ENCODE results near the gene PPFIA1. TPM values are rescaled to one million over a fixed set of nuclear protein-coding genes. Genes with fewer than 3 reads are reported as not detected.
A peak's percentile ranks its signal among the peaks of the same experiment; 100 is the strongest.

The PPFIA1 gene
- 100 to 1,000 TPM in 1 of 4 donors, 10 to 100 TPM in 3; 58.3 to 119 (median 84.7) TPM for total RNA-seq

DNA sequence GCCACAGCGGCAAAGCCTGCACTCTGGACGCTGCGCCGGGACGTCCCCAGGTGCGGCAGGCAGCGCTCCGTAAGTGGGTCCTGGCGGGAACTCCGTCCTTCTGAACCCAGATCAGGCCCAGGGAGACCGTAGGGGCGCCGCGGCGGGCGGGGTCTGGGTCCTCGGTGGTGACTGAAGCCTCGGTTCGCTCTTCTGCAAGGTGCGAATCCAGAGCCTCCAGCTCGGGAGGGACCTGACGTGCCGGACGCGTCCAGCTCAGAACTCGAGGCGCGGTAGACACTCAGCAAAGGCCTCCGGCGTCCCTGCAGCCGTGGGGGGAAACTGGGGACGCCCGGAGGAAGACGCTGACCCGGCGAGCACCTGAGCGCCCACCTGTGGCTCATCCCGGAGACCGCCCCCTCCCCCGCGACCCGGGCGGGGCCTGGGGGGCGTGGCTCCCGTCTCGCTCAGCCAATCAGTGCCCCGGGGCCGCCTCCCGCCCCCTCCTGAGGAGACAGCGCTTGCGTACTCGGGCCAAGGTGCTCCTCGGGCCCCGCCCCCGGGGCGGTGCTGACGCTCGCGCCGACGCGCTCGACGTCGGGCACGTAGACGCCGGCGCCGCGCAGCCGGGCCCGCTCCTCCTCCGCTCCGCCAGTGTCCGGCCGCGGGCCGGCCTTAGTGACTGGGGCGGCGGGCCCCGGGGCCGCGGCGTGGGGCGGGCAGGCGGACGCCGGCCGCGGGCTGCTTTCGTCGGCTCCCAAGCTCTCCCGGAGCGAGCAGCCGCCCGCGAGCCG is at the start of gene PPFIA1:
TSS of gene PPFIA1 (plus strand) at position 587 of the 773 bp plus-strand sequence. CDS start 1,483 bp downstream, outside the sequence.
- DNase-seq (ENCODE audit: low spot score) (peak; percentile 74), ATAC-seq (ENCODE audit: low FRiP score) (peak; percentile 97)
- TF ChIP-seq CTCF (IDR thresholded peaks at IDR 0.05), result no peak

DNA sequence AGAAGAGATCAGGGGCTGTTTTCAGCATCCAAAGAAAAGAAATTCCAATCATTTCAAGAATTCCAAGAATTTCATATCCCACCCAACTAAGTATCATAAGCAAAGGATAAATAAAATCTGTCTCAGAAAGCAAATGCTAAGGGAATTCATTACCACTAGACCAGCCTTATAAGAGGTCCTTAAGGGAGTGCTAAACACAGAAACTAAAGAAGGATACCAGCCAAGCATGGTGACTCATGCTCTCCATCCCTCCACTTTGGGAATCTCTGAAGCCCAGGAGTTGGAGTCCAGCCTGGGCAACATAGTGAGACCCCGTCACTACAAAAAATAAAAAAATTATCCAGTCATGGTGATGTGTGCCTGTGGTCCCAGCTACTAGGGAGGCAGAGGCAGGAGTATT is 49.6 kb upstream of the PPFIA1 start:
- ATAC-seq (ENCODE audit: low FRiP score), result no peak
- no peak for TF ChIP-seq CTCF (IDR thresholded peaks at IDR 0.05)
- no peak for DNase-seq (ENCODE audit: low spot score)

DNA sequence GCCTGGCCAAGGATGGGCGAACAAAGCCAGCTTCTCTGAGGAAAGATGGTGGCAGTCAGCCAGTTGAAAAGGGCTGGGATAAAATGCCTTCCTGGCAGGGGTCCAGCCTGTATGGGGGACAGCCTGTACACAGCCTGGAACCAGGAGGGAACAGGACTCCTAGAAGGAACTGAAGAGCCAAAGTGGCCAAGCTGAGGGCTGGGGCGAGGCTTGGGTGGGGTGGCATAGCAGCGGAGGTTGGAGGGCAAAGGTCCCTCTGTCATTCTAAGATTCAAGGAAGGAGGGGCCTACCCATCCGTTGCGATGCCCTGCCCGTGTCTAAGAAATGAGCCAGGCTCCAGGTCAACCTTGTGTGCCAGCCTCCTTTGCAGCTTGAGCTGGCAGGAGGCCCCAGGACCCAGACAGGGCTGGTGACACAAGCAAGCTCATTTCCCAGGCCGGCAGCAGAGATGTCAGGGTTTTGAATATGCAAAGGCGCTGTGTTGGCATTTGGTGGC is 44.8 kb upstream of the PPFIA1 start:
- TF ChIP-seq CTCF (IDR thresholded peaks at IDR 0.05), result no peak
- ATAC-seq (ENCODE audit: low FRiP score), result peak; percentile 27

GRCh38 chr11:70226183-70226582 is 44.3 kb upstream of the PPFIA1 start:
- DNase-seq (ENCODE audit: low spot score), result no peak

More for the DNA sequence above, 44.8 kb upstream of the PPFIA1 start:
- DNase-seq (ENCODE audit: low spot score), result no peak

DNA sequence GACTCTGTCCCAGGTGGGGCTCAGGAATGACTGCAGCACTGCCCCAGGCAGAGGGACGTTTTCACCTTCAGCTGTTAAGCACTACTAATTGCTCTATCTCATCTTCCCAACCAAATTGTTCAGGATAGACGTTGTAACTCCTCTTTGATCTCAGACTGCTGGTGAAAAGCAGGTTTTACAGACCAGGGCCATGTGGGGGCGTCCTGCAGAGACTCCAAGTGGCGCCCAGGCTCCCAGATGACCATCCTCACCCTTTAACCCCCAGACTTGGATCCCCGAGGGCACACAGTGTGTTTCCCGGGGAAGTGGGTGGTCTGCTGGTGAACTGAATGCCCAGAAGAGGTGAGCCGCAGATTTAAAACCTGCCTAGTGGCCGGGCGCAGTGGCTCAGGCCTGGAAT is 43.5 kb upstream of the PPFIA1 start:
- TF ChIP-seq CTCF (IDR thresholded peaks at IDR 0.05), result no peak
- DNase-seq (ENCODE audit: low spot score) (no peak), ATAC-seq (ENCODE audit: low FRiP score) (no peak)

More at GRCh38 chr11:70226183-70226582, 44.3 kb upstream of the PPFIA1 start:
- TF ChIP-seq CTCF (IDR thresholded peaks at IDR 0.05), result no peak
- no peak for ATAC-seq (ENCODE audit: low FRiP score)

DNA sequence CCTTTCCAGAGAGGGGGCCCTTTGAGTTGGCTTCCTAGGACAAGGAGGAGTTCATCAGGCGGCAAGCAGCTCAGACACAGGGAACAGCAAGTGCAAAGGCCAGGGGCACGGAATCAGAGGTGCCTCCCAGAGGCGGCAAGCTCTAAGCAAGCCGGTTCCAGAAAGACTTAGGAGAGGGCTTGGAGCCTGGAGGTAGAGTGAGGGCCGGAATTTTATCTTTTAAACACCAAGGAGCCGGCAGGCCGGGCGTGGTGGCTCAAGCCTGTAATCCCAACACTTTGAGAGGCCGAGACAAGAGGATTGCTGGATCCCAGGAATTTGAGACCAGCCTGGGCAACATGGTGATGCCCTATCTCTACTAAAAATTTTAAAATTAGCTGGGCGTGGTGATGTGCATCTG is 40.8 kb upstream of the PPFIA1 start:
- DNase-seq (ENCODE audit: low spot score), result no peak
- no peak for ATAC-seq (ENCODE audit: low FRiP score)
- TF ChIP-seq CTCF (IDR thresholded peaks at IDR 0.05), result no peak

Data from omental fat pad (tissue), 4 donors.